ENCODE measurements around the gene P2RX3.
"Not testable (repeated sequence)": the region's sequence is repeated elsewhere in the genome, so short reads cannot be mapped to it uniquely, and the experiment has no call there.

P2RX3 gene

GRCh38 chr11:57349491-57350274, 11.5 kb downstream of the P2RX3 start:
- peak; percentile 70 for DNase-seq (ENCODE audit: low read depth)

GRCh38 chr11:57353036-57353435, 14.9 kb downstream of the P2RX3 start:
- DNase-seq (ENCODE audit: low read depth): no peak

- DNase-seq (ENCODE audit: low read depth): no peak
Measured at GRCh38 chr11:57353446-57353845, 15.3 kb downstream of the P2RX3 start.

GRCh38 chr11:57353852-57354251, 15.7 kb downstream of the P2RX3 start:
- no peak for DNase-seq (ENCODE audit: low read depth)

GRCh38 chr11:57354699-57355098, 16.5 kb downstream of the P2RX3 start:
- no peak for DNase-seq (ENCODE audit: low read depth)

- no peak for DNase-seq (ENCODE audit: low read depth)
Measured at GRCh38 chr11:57356268-57356667, 18.1 kb downstream of the P2RX3 start.

GRCh38 chr11:57357310-57357709, 19.2 kb downstream of the P2RX3 start:
- no peak for DNase-seq (ENCODE audit: low read depth)

GRCh38 chr11:57357856-57358255, 19.7 kb downstream of the P2RX3 start:
- DNase-seq (ENCODE audit: low read depth): peak; percentile 73

GRCh38 chr11:57358543-57358961, 20.4 kb downstream of the P2RX3 start:
- peak; percentile 78 for DNase-seq (ENCODE audit: low read depth)

GRCh38 chr11:57358991-57359390, 20.8 kb downstream of the P2RX3 start:
- DNase-seq (ENCODE audit: low read depth): no peak

- no peak for DNase-seq (ENCODE audit: low read depth)
Measured at GRCh38 chr11:57359396-57359795, 21.2 kb downstream of the P2RX3 start.

GRCh38 chr11:57359896-57360690, 21.9 kb downstream of the P2RX3 start:
- DNase-seq (ENCODE audit: low read depth): no peak

- no peak for DNase-seq (ENCODE audit: low read depth)
Measured at GRCh38 chr11:57360991-57361390, 22.8 kb downstream of the P2RX3 start.

GRCh38 chr11:57361420-57361819, 23.3 kb downstream of the P2RX3 start:
- not testable (repeated sequence) for DNase-seq (ENCODE audit: low read depth)

GRCh38 chr11:57361926-57362325, 23.8 kb downstream of the P2RX3 start:
- no peak for DNase-seq (ENCODE audit: low read depth)

- DNase-seq (ENCODE audit: low read depth): no peak
Measured at GRCh38 chr11:57363131-57364080, 25.3 kb downstream of the P2RX3 start.

- DNase-seq (ENCODE audit: low read depth): no peak
Measured at GRCh38 chr11:57364851-57365660, 26.9 kb downstream of the P2RX3 start.

- DNase-seq (ENCODE audit: low read depth): no peak
Measured at GRCh38 chr11:57368106-57368844, 30.1 kb downstream of the P2RX3 start.

GRCh38 chr11:57368845-57369232, 30.7 kb downstream of the P2RX3 start:
- no peak for DNase-seq (ENCODE audit: low read depth)

- peak; percentile 69 for DNase-seq (ENCODE audit: low read depth)
Measured at GRCh38 chr11:57370251-57370650, 32.1 kb downstream of the P2RX3 start.

GRCh38 chr11:57370941-57371340, 32.8 kb downstream of the P2RX3 start:
- DNase-seq (ENCODE audit: low read depth): no peak
